Fibroblast of mammary gland (primary cell): ENCODE results near the gene ADPGK.
"Not testable (repeated sequence)": the region's sequence is repeated elsewhere in the genome, so short reads cannot be mapped to it uniquely, and the experiment has no call there.

ENCODE experiments used
- DNase-seq: peaks from one replicate; pipeline ENCODE4 v3.0.0-alpha.2; 2010; ENCODE audit warnings: low read depth
- H3K4me3 ChIP-seq: 2 replicates; pipeline ENCODE4 v1.5.1; 2011; ENCODE audit warnings: low read depth, mild to moderate bottlenecking, low read length, moderate library complexity; ENCODE audit not compliant: control insufficient read depth
- TF ChIP-seq, protein P1 (sequence below): conservative IDR thresholded peaks from 2 replicates; pipeline ENCODE4 v1.5.1; 2011; ENCODE audit warnings: low read depth, low read length, inconsistent platforms; ENCODE audit not compliant: control insufficient read depth, insufficient read depth

ADPGK gene

GRCh38 chr15:72820278-72820677 is 36.7 kb upstream of the ADPGK start:
- TF ChIP-seq, protein P1, sequence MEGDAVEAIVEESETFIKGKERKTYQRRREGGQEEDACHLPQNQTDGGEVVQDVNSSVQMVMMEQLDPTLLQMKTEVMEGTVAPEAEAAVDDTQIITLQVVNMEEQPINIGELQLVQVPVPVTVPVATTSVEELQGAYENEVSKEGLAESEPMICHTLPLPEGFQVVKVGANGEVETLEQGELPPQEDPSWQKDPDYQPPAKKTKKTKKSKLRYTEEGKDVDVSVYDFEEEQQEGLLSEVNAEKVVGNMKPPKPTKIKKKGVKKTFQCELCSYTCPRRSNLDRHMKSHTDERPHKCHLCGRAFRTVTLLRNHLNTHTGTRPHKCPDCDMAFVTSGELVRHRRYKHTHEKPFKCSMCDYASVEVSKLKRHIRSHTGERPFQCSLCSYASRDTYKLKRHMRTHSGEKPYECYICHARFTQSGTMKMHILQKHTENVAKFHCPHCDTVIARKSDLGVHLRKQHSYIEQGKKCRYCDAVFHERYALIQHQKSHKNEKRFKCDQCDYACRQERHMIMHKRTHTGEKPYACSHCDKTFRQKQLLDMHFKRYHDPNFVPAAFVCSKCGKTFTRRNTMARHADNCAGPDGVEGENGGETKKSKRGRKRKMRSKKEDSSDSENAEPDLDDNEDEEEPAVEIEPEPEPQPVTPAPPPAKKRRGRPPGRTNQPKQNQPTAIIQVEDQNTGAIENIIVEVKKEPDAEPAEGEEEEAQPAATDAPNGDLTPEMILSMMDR: no peak
- no peak for DNase-seq
- H3K4me3 ChIP-seq: no peak overlapping the region

DNA sequence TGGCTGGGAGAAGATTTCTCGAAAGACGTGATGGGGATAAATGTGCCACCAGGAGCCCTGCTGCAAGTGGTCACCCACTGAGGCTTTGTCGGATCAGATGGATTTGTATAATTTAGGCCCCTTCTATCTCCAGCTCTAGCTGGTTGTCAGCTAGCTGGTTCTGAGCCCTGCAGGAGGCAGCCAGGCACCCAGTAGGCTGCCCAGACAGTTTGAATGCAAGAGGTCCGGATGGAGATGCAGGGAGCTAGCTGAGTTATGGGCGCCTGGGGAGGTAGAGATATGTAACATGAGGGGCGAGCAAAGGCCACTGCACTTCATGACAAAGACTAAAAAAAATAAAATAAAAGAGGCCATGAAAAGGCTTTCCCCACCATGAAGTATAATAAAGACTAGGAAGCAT is 35.1 kb upstream of the ADPGK start:
- H3K4me3 ChIP-seq: no peak overlapping the region
- DNase-seq: no peak
- TF ChIP-seq, protein P1: no peak

DNA sequence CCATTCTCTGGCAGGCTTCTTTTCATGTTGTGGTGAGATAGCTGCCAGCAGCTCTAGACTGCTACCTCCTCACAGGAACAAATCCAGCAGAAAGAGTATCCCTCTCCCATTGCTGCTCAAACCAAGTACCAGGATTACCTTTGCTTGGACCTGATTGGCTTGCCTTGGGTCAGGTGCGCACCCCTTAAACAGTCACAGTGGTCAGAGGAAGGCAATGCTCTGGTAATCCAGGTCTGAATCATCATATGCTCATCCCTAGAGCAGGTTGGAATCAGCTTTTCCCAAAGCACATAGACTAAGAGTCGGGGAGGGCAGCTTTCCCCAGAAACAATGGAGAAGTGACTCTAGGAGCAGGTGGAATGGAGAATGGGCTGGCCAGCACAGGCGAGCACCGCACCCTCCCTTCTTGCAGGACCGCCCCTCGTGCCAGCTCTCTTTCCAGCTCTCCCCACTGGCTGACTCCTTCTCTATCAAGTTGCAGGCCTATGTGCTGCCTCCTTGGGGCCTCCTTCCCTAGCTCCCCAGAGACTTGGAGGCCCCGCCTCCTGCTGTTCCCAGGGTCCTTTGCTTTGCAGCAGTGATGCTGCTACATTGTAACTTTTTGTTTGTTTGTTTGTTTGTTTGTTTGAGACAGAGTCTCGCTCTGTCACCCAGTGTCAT is 29.9 kb upstream of the ADPGK start:
- DNase-seq: no peak
- H3K4me3 ChIP-seq: no peak overlapping the region
- TF ChIP-seq, protein P1: no peak

DNA sequence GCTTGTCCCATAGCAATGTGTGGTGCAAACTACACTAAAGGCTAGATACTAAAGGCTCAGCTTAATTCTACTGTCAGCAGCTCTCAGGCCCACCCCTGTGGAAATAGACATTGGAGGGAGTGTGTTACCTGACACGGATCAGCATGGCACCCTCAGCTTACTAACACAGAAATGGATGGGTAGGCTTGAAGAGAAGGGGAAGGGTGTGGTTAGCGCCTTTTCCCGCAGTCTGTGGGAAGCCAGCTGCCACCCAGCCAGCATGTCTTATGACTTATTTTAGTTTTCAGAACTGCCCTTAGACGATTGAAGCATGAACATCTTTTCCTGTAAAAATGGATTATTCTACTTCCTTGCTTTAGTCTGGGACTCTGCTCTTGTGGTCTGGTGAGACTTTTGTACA is 25.8 kb upstream of the ADPGK start:
- DNase-seq: no peak
- H3K4me3 ChIP-seq: no peak overlapping the region
- TF ChIP-seq, protein P1: no peak

- not testable (repeated sequence) for DNase-seq, H3K4me3 ChIP-seq
Measured at GRCh38 chr15:72807346-72807745, 23.8 kb upstream of the ADPGK start.

DNA sequence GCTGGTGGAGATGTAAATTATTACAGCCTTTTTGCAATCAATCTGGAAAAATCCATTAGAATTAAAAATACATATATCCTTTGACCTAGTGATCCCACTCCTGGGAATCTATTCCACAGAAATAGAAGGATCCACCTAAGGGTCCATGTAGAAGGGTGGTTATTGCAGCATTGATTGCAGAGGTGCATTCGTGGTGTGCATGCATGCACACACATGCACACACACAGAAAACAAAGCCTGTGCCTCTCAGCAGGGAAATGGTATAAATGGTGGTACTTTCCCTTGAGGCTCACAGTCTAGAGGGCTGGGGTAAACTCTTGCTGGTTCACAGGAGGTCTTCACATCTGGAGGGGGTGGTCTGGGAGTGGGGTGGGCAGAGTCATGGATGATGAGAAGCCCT is 19.4 kb upstream of the ADPGK start:
- DNase-seq: no peak
- TF ChIP-seq, protein P1: no peak
- no peak overlapping the region for H3K4me3 ChIP-seq

DNA sequence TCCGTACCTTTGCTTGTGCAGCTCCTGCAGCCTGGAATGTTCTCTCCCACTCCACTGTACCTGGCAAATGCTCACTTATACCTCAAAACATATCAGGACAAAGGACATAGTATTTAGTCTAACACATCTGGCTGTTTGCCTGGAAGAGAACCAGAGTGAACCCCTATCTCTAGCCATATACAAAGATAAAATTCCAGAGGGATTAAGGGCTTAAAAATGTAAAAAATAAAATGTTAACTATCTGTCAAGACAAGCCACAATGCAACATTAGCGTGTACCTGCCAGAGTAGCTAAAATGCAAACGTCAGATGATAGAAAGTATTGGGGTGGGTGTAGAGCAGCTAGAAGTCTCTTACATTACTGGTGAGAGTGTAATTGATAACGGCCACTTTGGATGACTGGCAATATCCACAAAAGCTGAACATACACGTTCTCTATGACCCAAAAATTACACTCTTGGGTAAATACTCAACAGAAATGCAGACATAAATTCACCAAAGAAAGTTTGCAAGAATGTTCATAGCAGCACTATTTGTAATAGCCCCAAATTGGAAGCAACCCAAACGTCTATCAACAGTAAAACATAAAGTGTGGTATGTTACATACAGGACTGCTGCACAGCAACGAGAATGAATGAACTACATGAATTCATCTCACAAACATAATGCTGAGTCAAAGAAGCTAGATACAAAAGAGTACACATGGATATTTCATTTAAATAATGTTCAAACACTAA is 18.2 kb upstream of the ADPGK start:
- no peak for DNase-seq
- H3K4me3 ChIP-seq: no peak overlapping the region
- TF ChIP-seq, protein P1: no peak
